Right lobe of liver (tissue), 4 donors: Measurements from ENCODE around the gene TAMM41.

Experiments
- POLR2A ChIP-seq: fragments of 450-650 bp; IDR thresholded peaks from one replicate; pipeline ENCODE4 v1.6.1; 2017; ENCODE audit warnings: antibody characterized with exemption, mild to moderate bottlenecking
- TF ChIP-seq, protein P1 (sequence below), 4 donors: fragments of 200-600 bp in 3 of 4; fragments of 450-650 bp in 1 of 4; IDR thresholded peaks; one replicate each; pipeline versions ENCODE4 v1.5.1 to v1.8.0; 2016 to 2022; ENCODE audit warnings: antibody characterized with exemption in 4 of 4, mild to moderate bottlenecking in 2 of 4
- donor health status: DM: no; HTN: no; CAD: no.
- donor health status: DM: no; HTN: no; CAD: no.
- donor health status: DM: no; HTN: yes; CAD: no.

DNA sequence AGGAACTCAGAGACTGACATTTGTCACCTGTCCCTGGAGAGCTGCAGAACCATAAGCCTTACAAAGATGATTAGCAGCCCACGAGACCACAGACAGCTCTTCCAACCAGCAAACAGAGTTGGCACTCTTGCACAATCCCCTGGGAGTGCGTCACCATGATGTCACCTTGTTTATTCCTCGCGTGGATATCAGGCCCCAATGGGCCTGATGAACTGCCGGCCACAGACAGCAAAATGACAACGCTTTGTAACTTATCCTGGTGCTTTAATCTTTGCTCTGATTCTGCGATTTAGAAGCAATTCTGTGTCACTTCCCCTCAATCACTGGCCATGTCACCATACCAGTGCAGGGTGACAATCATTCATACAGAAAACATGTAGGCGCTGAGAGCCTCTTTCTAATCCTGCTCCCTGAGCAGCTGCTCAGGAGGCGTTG lies 89.2 kb downstream of the TAMM41 start:
- TF ChIP-seq, protein P1, sequence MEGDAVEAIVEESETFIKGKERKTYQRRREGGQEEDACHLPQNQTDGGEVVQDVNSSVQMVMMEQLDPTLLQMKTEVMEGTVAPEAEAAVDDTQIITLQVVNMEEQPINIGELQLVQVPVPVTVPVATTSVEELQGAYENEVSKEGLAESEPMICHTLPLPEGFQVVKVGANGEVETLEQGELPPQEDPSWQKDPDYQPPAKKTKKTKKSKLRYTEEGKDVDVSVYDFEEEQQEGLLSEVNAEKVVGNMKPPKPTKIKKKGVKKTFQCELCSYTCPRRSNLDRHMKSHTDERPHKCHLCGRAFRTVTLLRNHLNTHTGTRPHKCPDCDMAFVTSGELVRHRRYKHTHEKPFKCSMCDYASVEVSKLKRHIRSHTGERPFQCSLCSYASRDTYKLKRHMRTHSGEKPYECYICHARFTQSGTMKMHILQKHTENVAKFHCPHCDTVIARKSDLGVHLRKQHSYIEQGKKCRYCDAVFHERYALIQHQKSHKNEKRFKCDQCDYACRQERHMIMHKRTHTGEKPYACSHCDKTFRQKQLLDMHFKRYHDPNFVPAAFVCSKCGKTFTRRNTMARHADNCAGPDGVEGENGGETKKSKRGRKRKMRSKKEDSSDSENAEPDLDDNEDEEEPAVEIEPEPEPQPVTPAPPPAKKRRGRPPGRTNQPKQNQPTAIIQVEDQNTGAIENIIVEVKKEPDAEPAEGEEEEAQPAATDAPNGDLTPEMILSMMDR (IDR thresholded peaks at IDR 0.05), result no peak
- no peak for TF ChIP-seq POLR2A
